GM12878 (cell line): ENCODE measurements around the gene WDR45B. TPM values are rescaled to one million over a fixed set of nuclear protein-coding genes. Genes with fewer than 3 reads are reported as not detected.

Experiments used
- ATAC-seq: fragments of 200-7000 bp; cut with Tn5 transposase; 3 replicates; pipeline ENCODE4 v1.9.1; 2020; ENCODE audit warnings: mild to moderate bottlenecking, moderate library complexity
- BruUV-seq: library from RNA; stranded (reverse); fragments of 400-500 nt; replicated peaks from 2 replicates; lab custom pipeline; 2021; lab: Mats Ljungman, UMichigan
- CTCF ChIA-PET: fragments of 300-600 bp; sonication (Branson Sonifier 250); formaldehyde crosslinking; extraction: SDS; loops from one replicate; lab custom pipeline; 2021; ENCODE audit warnings: inconsistent platforms; lab: Yijun Ruan, JAX
- POLR2A ChIA-PET: fragments of 350-600 bp; formaldehyde crosslinking; extraction: SDS; loops from one replicate; lab custom pipeline; 2021; ENCODE audit warnings: inconsistent platforms; lab: Charles Lee
- RAD21 ChIA-PET: fragments of 300-600 bp; sonication (Branson Sonifier 250); formaldehyde crosslinking; loops from one replicate; lab custom pipeline; 2023; ENCODE audit warnings: antibody characterized with exemption; ENCODE audit not compliant: unreplicated experiment; lab: Charles Lee
- SMC1A ChIA-PET: fragments of 300-600 bp; sonication (Branson Sonifier 250); formaldehyde crosslinking; loops from one replicate; lab custom pipeline; 2023; ENCODE audit not compliant: unreplicated experiment, uncharacterized antibody; lab: Charles Lee
- DNase-seq: peaks from one replicate; pipeline ENCODE4 v3.0.0-alpha.2; 2011; ENCODE audit warnings: low read depth, low spot score
- FAIRE-seq: peaks from 3 replicates; lab custom pipeline; 2011; peaks lifted over from hg19 to GRCh38; lab: Jason Lieb, UNC
- H2AFZ ChIP-seq: 2 replicates; pipeline ENCODE4 v1.6.0; 2011; ENCODE audit warnings: low read depth, low read length, control low read depth; ENCODE audit not compliant: control insufficient read depth
- H3K27ac ChIP-seq: 2 replicates; pipeline ENCODE4 v1.5.1; 2011; ENCODE audit warnings: control low read depth; ENCODE audit not compliant: control insufficient read depth, insufficient read depth
- H3K27me3 ChIP-seq, 2 experiments: replicated peaks in 1 of 2; 2 replicates each; pipeline versions ENCODE4 v1.6.0 to v1.6.1; 2011; ENCODE audit warnings: low read length in 1 of 2; ENCODE audit not compliant: control insufficient read depth in 2 of 2, insufficient read depth in 2 of 2
- H3K36me3 ChIP-seq, 2 experiments: 2 replicates each; pipeline ENCODE4 v1.5.1; 2011; ENCODE audit warnings: low read length in 1 of 2; ENCODE audit not compliant: control insufficient read depth in 2 of 2, insufficient read depth in 2 of 2
- H3K4me1 ChIP-seq: 2 replicates; pipeline ENCODE4 v1.6.1; 2011; ENCODE audit warnings: mild to moderate bottlenecking, low read length, moderate library complexity, mixed read lengths; ENCODE audit not compliant: control insufficient read depth, insufficient read depth
- H3K4me2 ChIP-seq: 2 replicates; pipeline ENCODE4 v1.6.0; 2011; ENCODE audit warnings: control low read depth; ENCODE audit not compliant: control insufficient read depth, insufficient read depth
- H3K4me3 ChIP-seq: fragments of 200-600 bp; sonication (generic); 2 replicates; pipeline ENCODE4 v1.5.1; 2016
- H3K79me2 ChIP-seq: 2 replicates; pipeline ENCODE4 v1.6.0; 2011; ENCODE audit warnings: low read length; ENCODE audit not compliant: control insufficient read depth, insufficient read depth
- H3K9ac ChIP-seq: 2 replicates; pipeline ENCODE4 v1.8.0; 2011; ENCODE audit warnings: low read length, control low read depth, mixed read lengths; ENCODE audit not compliant: control insufficient read depth, insufficient read depth
- H3K9me3 ChIP-seq: replicated peaks from 3 replicates; pipeline ENCODE4 v1.5.1; 2011; ENCODE audit warnings: mild to moderate bottlenecking, low read length; ENCODE audit not compliant: control insufficient read depth, insufficient read depth
- H4K20me1 ChIP-seq: 2 replicates; pipeline ENCODE4 v1.6.0; 2011; ENCODE audit not compliant: control insufficient read depth, insufficient read depth
- CHD2 ChIP-seq: IDR thresholded peaks from 2 replicates; pipeline ENCODE4 v1.6.1; 2011; ENCODE audit warnings: low read depth, low read length, improper control_type of control experiment, borderline replicate concordance
- ETV6 ChIP-seq, 2 experiments: fragments of 450-650 bp in 1 of 2; IDR thresholded peaks in 1 of 2; conservative IDR thresholded peaks in 1 of 2; 2 replicates each; pipeline ENCODE4 v1.6.1; 2014; ENCODE audit warnings: antibody characterized with exemption in 1 of 2, borderline replicate concordance in 1 of 2, low read depth in 1 of 2, mild to moderate bottlenecking in 1 of 2, moderate library complexity in 1 of 2
- IKZF1 ChIP-seq: fragments of 450-650 bp; conservative IDR thresholded peaks from 2 replicates; pipeline ENCODE4 v1.6.1; 2017; ENCODE audit warnings: antibody characterized with exemption, mild to moderate bottlenecking
- MLLT1 ChIP-seq: fragments of 450-650 bp; IDR thresholded peaks from 2 replicates; pipeline ENCODE4 v1.6.1; 2016; ENCODE audit warnings: mild to moderate bottlenecking
- PML ChIP-seq: IDR thresholded peaks from 2 replicates; pipeline ENCODE4 v1.6.1; 2012; ENCODE audit warnings: low read length, inconsistent platforms
- SP1 ChIP-seq: IDR thresholded peaks from one replicate; pipeline ENCODE4 v1.6.1; 2011; ENCODE audit warnings: low read depth, low read length
- SREBF1 ChIP-seq: IDR thresholded peaks from 2 replicates; pipeline ENCODE4 v1.6.1; 2012; ENCODE audit warnings: mild to moderate bottlenecking, low read length
- TAF1 ChIP-seq: IDR thresholded peaks from 2 replicates; pipeline ENCODE4 v1.6.1; 2011; ENCODE audit warnings: mild to moderate bottlenecking, low read depth, low read length, borderline replicate concordance
- ZBTB40 ChIP-seq: fragments of 450-650 bp; IDR thresholded peaks from 2 replicates; pipeline ENCODE4 v1.6.1; 2016; ENCODE audit warnings: mild to moderate bottlenecking, moderate library complexity, borderline replicate concordance
- ZNF384 ChIP-seq: IDR thresholded peaks from 2 replicates; pipeline ENCODE4 v1.6.1; 2012; ENCODE audit warnings: low read depth, mild to moderate bottlenecking, low read length, improper control_type of control experiment, borderline replicate concordance
- ZSCAN29 ChIP-seq: fragments of 450-650 bp; IDR thresholded peaks from 2 replicates; pipeline ENCODE4 v1.6.1; 2017; ENCODE audit warnings: mild to moderate bottlenecking, moderate library complexity
- ZZZ3 ChIP-seq: IDR thresholded peaks from 2 replicates; pipeline ENCODE4 v1.6.1; 2011; ENCODE audit warnings: low read depth; ENCODE audit not compliant: control insufficient read depth, insufficient read length
- WGBS: methylation state at CpG from one replicate; pipeline ENCODE4 v1.1.6; 2016; ENCODE audit warnings: low lambda C conversion rate; ENCODE audit not compliant: insufficient replicate concordance, insufficient coverage; ENCODE audit errors: missing lambda C conversion rate; 5-methylcytosine and 5-hydroxymethylcytosine counted together
- in situ Hi-C: fragments of 300-500 bp; cut with MboI; formaldehyde crosslinking; loops from 9 replicates; pipeline ENCODE4 v1.14.3; 2018; ENCODE audit warnings: mixed read lengths
- intact Hi-C: fragments of 100-400 bp; cut with micrococcal nuclease; formaldehyde crosslinking; loops from one replicate; pipeline ENCODE4 v1.14.2; 2022; ENCODE audit not compliant: unreplicated experiment
- polyA plus RNA-seq, 11 experiments: library from polyadenylated mRNA; depleted of rRNA in 4 of 11; unstranded in 6 of 11; stranded (reverse) in 5 of 11; fragments of >200 nt; fragmentation: Nextera tagmentation in 4 of 11; fragmentation: Illumina TruSeq in 1 of 11; extraction: Ambion mirVana in 4 of 11; extraction: Trizol in 1 of 11; gene quantifications; 1 replicate in 1 of 11; 2 replicates in 10 of 11; pipeline versions ENCODE4 v1.2.1 to v1.2.3, GENCODE V29; 2011 to 2016; ENCODE audit warnings: inconsistent platforms in 2 of 11, missing spikeins in 2 of 11, low read depth in 1 of 11
- total RNA-seq, 4 experiments: library from RNA; depleted of rRNA in 3 of 4; stranded (reverse); fragments of >200 nt in 3 of 4; fragmentation: Illumina TruSeq in 1 of 4; extraction: Trizol in 1 of 4; gene quantifications; 2 replicates each; pipeline versions ENCODE4 v1.2.1 to v1.2.3, GENCODE V29; 2013 to 2021
- TF ChIP-seq, protein P1 (sequence below): fragments of 450-650 bp; formaldehyde crosslinking; IDR thresholded peaks from 2 replicates; pipeline ENCODE4 v1.4.0; 2020; ENCODE audit warnings: mild to moderate bottlenecking, moderate library complexity

WDR45B gene
- total and polyA plus RNA-seq, 10 of the 15 experiments (the other 5 are each of a cell fraction or from before 2014, with no cell fraction given) = 1.0 to 73.7 (median 26.6) TPM

DNA sequence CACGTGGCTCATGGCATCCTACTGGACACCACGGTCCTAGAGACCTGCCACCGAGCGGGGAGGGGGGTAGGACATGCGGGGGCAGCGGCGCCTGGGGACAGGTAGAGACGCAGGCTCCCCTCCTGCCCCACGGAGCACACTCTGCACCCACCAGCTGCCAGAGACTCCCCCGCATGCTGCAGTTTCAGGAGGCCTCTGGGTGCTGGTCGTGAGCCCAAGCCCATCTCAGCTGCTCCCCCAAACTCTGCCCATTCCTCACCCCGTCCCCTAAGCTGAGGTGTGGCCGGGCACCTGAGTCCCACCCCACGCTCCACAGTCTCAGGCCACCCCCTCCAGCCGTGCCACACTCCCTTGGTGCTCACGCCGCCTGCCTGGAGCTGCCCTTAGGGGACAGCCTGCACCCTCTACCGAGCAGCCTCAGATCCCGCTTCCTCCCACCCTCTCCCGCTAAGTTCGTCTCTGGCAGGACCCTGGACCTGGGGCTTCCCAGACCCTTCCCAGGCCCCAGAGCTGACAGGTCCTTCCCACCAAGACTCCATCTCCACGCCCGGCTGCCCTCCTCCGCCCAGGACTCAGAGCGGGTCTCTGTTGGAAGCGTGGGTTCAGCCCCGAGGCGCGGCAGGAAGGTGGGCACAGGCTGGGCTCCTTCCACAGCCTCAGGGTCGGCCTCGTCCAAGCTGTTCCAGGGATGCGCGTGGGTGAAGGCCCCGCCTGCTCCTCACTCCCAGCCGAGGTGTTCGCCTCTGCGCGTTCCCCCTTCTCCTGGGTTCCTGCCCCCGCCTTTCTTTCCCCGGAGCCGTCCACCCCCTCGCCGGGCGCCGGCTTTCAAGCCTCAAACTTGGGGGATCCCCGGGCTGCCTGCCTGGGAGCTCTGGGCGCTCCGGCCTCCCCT, 48.9 kb upstream of the WDR45B start:
- POLR2A ChIA-PET = no interaction called here
- no peak overlapping the region for H3K27ac ChIP-seq
- no peak overlapping the region for H3K9ac ChIP-seq
- RAD21 ChIA-PET = no interaction called here
- H3K36me3 ChIP-seq = no peaks in the 10 kb centered on the region
- FAIRE-seq = no peak
- H4K20me1 ChIP-seq = no peaks in the 10 kb centered on the region
- peaks cover 11% of the 10 kb centered on the region; the same call in 2 of the 3 replicates for H3K9me3 ChIP-seq
- BruUV-seq = no TSS peak
- peak overlapping the region; percentile 12; the same call in 1 of the 2 replicates for H2AFZ ChIP-seq
- in situ Hi-C loops (no loop called here), intact Hi-C loops (no loop called here)
- SMC1A ChIA-PET = no interaction called here
- H3K4me2 ChIP-seq = peak overlapping the region; percentile 77
- peak overlapping the region; percentile 59; the same call in 1 of the 2 replicates for H3K4me3 ChIP-seq
- no peaks in the 10 kb centered on the region; a peak in 1 of 4 replicates for H3K27me3 ChIP-seq
- no peak for ATAC-seq
- CTCF ChIA-PET = interaction anchor here (0.6 kb wide), 1 partner anchor 62 kb away, joined by 4 read pairs; no protein-coding TSS in a partner anchor
- H3K79me2 ChIP-seq = no peaks in the 10 kb centered on the region
- 48% methylated on average over 47 of the region's 48 CpGs for WGBS
- H3K4me1 ChIP-seq = peaks cover 4% of the 10 kb centered on the region
- no peak for DNase-seq
- no peak for TF ChIP-seq ZBTB40
- TF ChIP-seq CHD2 = no peak
- TF ChIP-seq MLLT1 = 0 out of 2 replicates have a peak, but pooled peaks have one; percentile 24
- no peak for TF ChIP-seq PML
- no peak for TF ChIP-seq TAF1
- TF ChIP-seq IKZF1 = 0 out of 2 replicates have a peak, but pooled peaks have one; percentile 29
- no peak for TF ChIP-seq ZSCAN29
- TF ChIP-seq ETV6 (conservative IDR thresholded peaks at IDR 0.05 in 1 of 2, IDR thresholded peaks at IDR 0.05 in 1 of 2; ENCODE audit: borderline replicate concordance in 1 of 2, low read depth in 1 of 2) = no peak
- no peak for TF ChIP-seq ZZZ3
- TF ChIP-seq SREBF1 = no peak
- TF ChIP-seq SP1 = no peak
- TF ChIP-seq ZNF384 = no peak
- TF ChIP-seq, protein P1, sequence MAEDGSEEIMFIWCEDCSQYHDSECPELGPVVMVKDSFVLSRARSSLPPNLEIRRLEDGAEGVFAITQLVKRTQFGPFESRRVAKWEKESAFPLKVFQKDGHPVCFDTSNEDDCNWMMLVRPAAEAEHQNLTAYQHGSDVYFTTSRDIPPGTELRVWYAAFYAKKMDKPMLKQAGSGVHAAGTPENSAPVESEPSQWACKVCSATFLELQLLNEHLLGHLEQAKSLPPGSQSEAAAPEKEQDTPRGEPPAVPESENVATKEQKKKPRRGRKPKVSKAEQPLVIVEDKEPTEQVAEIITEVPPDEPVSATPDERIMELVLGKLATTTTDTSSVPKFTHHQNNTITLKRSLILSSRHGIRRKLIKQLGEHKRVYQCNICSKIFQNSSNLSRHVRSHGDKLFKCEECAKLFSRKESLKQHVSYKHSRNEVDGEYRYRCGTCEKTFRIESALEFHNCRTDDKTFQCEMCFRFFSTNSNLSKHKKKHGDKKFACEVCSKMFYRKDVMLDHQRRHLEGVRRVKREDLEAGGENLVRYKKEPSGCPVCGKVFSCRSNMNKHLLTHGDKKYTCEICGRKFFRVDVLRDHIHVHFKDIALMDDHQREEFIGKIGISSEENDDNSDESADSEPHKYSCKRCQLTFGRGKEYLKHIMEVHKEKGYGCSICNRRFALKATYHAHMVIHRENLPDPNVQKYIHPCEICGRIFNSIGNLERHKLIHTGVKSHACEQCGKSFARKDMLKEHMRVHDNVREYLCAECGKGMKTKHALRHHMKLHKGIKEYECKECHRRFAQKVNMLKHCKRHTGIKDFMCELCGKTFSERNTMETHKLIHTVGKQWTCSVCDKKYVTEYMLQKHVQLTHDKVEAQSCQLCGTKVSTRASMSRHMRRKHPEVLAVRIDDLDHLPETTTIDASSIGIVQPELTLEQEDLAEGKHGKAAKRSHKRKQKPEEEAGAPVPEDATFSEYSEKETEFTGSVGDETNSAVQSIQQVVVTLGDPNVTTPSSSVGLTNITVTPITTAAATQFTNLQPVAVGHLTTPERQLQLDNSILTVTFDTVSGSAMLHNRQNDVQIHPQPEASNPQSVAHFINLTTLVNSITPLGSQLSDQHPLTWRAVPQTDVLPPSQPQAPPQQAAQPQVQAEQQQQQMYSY (CRISPR knock-in tag) = no peak
